NB4 (cell line): ENCODE results near the gene PROX1.

Source experiments
- CTCF ChIP-seq: IDR thresholded peaks from one replicate; pipeline ENCODE4 v1.5.1; 2012; ENCODE audit warnings: low read depth, low read length
- POLR2A ChIP-seq: IDR thresholded peaks from 2 replicates; pipeline ENCODE4 v1.6.1; 2011; ENCODE audit warnings: mild to moderate bottlenecking; ENCODE audit not compliant: insufficient read length; ENCODE audit errors: extremely low read depth

- TF ChIP-seq CTCF = no peak
- TF ChIP-seq POLR2A = no peak
Measured at GRCh38 chr1:214074477-214074876, 86.7 kb downstream of the PROX1 start.
